ENCODE measurements around the gene FGD1.

FGD1 gene

GRCh38 chrX:54397113-54397512, 98.9 kb downstream of the FGD1 start:
- DNase-seq (ENCODE audit: low spot score), result no peak

Data from COLO829 (cell line).